Cardiac muscle cell (in vitro differentiated cells and primary cell): Measurements from ENCODE around the gene PIGM. TPM values are rescaled to one million over a fixed set of nuclear protein-coding genes. Genes with fewer than 3 reads are reported as not detected.

ENCODE experiments used
- DNase-seq, 2 donors: peaks; one replicate each; pipeline versions ENCODE4 v3.0.0 to v3.0.0-alpha.2; 2010 to 2017; ENCODE audit warnings: low read depth in 1 of 2, low spot score in 1 of 2
- H3K27ac ChIP-seq: fragments of 200-600 bp; sonication (generic); 2 replicates; pipeline ENCODE4 v1.5.1; 2016
- H3K27me3 ChIP-seq: fragments of 200-600 bp; sonication (generic); 2 replicates; pipeline ENCODE4 v1.6.0; 2016; ENCODE audit warnings: control low read depth
- H3K36me3 ChIP-seq: fragments of 200-600 bp; sonication (generic); 2 replicates; pipeline ENCODE4 v1.5.1; 2016; ENCODE audit warnings: control low read depth
- H3K4me1 ChIP-seq: fragments of 200-600 bp; sonication (generic); 2 replicates; pipeline ENCODE4 v1.8.1; 2017; ENCODE audit warnings: low read depth, mild to moderate bottlenecking, mixed run types
- H3K4me3 ChIP-seq: fragments of 200-600 bp; sonication (generic); 2 replicates; pipeline ENCODE4 v1.5.1; 2016; ENCODE audit warnings: mild to moderate bottlenecking
- H3K9me3 ChIP-seq: fragments of 200-600 bp; sonication (generic); 2 replicates; pipeline ENCODE4 v1.5.1; 2017; ENCODE audit warnings: low read depth, mild to moderate bottlenecking, control low read depth
- polyA plus RNA-seq: library from polyadenylated mRNA; unstranded; fragments of >200 nt; fragmentation: Nextera tagmentation; extraction: Ambion mirVana; gene quantifications from 2 replicates; pipeline ENCODE4 v1.2.1, GENCODE V29; 2016
- total RNA-seq: library from RNA; depleted of rRNA; stranded (reverse); fragments of >200 nt; gene quantifications from 2 replicates; pipeline ENCODE4 v1.2.3, GENCODE V29; 2016
- TF ChIP-seq, protein P1 (sequence below): IDR thresholded peaks from 2 replicates; pipeline ENCODE4 v1.5.1; 2012; ENCODE audit warnings: low read depth, mild to moderate bottlenecking, low read length

Gene PIGM
- total and polyA plus RNA-seq, 2 experiments from 2014 or later = 4.7 to 4.9 TPM

DNA sequence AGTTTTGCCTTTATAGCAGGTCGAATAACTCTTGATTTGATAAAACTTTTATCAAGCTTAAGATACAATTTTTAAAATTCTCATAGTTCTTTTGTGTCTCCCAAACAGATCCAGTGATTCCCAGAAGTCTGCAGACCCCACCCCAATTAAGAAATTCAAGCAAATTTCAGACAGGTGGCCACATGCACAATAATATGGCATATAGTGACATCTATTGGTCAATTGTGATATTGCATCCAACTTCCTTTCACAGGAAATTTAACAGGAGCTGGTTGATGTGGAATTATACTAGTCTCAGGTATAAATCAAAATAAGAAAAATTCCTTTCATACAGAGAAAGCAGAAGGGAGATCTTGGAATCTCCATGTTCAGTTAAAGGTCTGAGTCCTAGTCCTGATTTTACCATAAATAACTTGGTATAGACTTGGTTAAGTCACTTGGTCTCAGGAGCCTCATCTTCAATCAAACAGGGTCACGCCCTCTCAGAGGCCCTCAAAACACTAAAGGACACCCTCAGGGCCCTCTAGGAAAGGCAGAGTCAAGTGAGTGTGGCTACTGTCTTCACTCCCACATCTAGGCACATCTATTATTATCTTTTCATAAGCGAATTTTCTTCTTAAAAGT lies 24.1 kb downstream of the PIGM start:
- Histone ChIP-seq H3K36me3 (no peaks in the 10 kb centered on the region), H3K27ac (no peak overlapping the region)

DNA sequence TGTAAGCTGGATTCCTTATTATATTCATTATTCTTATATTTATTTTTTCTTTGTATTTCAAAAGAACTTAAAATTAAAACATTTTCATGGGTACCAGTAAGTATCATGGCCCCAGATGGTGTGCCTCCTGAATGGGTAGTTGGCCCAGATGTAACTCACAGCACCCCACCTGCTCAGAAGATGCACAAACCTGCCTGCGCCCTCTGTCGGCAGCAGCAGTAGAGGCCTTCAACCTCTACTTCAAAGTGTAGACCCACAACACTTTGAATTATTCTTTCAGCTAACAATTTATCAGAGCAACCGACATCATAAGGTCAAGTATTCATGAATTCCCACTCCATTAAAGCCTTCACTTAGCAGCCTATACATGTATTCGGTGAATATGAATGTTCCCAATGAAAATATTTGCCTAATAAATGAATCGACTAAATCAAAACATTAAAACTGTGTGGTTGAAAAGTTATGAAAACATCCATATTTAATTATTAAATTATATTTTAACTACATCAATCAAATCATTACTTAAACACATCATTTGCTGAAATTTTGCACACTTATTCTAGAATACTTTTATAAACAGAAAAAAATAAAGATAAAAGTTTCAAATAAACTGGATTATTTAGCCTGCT lies 25.4 kb downstream of the PIGM start:
- H3K27me3 ChIP-seq = peaks cover 31% of the 10 kb centered on the region
- H3K27ac ChIP-seq = no peak overlapping the region
- no peak overlapping the region for H3K4me3 ChIP-seq
- peak; percentile 77 to 80 for DNase-seq
- no peaks in the 10 kb centered on the region for H3K4me1 ChIP-seq
- no peaks in the 10 kb centered on the region for H3K9me3 ChIP-seq
- TF ChIP-seq, protein P1, sequence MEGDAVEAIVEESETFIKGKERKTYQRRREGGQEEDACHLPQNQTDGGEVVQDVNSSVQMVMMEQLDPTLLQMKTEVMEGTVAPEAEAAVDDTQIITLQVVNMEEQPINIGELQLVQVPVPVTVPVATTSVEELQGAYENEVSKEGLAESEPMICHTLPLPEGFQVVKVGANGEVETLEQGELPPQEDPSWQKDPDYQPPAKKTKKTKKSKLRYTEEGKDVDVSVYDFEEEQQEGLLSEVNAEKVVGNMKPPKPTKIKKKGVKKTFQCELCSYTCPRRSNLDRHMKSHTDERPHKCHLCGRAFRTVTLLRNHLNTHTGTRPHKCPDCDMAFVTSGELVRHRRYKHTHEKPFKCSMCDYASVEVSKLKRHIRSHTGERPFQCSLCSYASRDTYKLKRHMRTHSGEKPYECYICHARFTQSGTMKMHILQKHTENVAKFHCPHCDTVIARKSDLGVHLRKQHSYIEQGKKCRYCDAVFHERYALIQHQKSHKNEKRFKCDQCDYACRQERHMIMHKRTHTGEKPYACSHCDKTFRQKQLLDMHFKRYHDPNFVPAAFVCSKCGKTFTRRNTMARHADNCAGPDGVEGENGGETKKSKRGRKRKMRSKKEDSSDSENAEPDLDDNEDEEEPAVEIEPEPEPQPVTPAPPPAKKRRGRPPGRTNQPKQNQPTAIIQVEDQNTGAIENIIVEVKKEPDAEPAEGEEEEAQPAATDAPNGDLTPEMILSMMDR = peak; percentile 99
- H3K36me3 ChIP-seq = no peaks in the 10 kb centered on the region

More for the DNA sequence above, 24.1 kb downstream of the PIGM start:
- TF ChIP-seq, protein P1 = peak; percentile 61
- H3K4me1 ChIP-seq = no peaks in the 10 kb centered on the region
- H3K4me3 ChIP-seq = no peak overlapping the region
- H3K9me3 ChIP-seq = no peaks in the 10 kb centered on the region
- DNase-seq = peak; percentile 49 to 62
- H3K27me3 ChIP-seq = peaks cover 37% of the 10 kb centered on the region

DNA sequence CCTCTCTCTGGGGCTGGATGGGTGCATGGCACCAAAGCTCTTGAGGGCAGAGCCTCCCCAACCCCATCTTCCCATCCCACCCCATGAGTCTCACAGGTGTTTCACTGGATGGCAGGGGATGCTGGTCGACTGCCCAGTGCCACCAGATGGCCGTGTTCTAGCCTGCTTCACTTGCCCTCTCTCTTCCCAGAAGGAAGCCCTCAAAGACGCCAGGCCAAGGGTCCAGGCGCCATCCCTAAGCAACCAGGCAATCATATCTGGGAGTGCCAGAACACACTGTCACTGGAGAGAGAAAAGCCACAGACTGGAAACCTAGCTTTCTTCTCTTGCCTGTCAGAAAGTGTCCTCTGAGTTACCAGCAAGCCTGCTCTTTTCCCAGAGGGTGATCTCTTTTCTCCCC lies 26.7 kb downstream of the PIGM start:
- Histone ChIP-seq H3K9me3 (no peaks in the 10 kb centered on the region), H3K27me3 (peaks cover 19% of the 10 kb centered on the region), H3K27ac (no peak overlapping the region), H3K4me1 (no peaks in the 10 kb centered on the region), H3K36me3 (no peaks in the 10 kb centered on the region), H3K4me3 (no peak overlapping the region)
- TF ChIP-seq, protein P1 = no peak
- DNase-seq = no peak

DNA sequence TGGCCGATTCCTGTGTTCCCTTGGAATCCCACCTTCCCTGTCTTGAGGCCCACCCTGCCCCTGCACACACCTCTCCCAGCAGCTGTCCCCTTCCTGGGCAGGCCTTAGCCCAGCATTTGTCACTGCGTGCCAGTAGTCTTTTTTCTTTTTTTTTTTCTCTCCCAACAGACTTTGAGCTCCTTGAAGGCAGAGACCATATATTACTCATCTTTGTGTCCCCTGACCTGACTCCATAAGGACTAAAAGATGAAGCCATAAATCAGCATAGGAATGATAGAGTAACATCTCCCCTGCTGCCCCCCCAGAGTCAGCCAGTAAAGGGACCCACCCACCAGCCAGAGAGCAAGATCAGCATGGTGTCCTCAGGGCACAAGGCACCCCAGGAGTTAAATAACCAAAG lies 27.4 kb downstream of the PIGM start:
- H3K9me3 ChIP-seq = no peaks in the 10 kb centered on the region

DNA sequence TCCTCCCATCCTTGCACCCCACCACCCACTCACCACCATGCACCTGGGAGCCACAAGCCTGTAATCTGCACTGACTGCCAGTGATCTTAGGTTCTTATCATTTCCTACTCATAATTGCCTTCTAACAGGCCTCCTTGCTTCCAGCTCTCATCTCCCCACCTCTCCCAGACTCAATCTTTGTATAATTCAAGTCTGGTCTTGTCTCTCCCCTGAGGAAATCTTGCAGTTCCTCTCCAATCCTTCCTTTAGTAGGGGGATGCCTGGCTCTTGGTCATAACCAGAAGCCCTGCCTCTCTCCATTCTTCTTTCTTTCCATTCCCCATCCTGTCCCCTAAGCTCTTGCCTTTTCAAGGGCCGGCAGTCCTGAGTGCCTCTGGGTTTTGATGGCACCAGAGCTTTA lies 27.8 kb downstream of the PIGM start:
- Histone ChIP-seq H3K9me3 (no peaks in the 10 kb centered on the region), H3K4me1 (no peaks in the 10 kb centered on the region), H3K27me3 (peaks cover 8% of the 10 kb centered on the region), H3K36me3 (no peaks in the 10 kb centered on the region), H3K4me3 (no peak overlapping the region), H3K27ac (no peak overlapping the region)
- no peak for DNase-seq
- TF ChIP-seq, protein P1 = no peak

More for the DNA sequence above, 27.4 kb downstream of the PIGM start:
- H3K4me1 ChIP-seq = no peaks in the 10 kb centered on the region
- H3K27me3 ChIP-seq = peaks cover 12% of the 10 kb centered on the region
- TF ChIP-seq, protein P1 = no peak
- no peak for DNase-seq
- H3K27ac ChIP-seq = no peak overlapping the region
- no peak overlapping the region for H3K4me3 ChIP-seq
- H3K36me3 ChIP-seq = no peaks in the 10 kb centered on the region
